Dendritic cell treated with granulocyte-macrophage colony-stimulating factor and Interleukin-4, amounts not matched to agents 40 ng/mL and 50 ng/mL, for 4 days (primary cell): ENCODE data around the gene MYLK.

Experiments used
- H3K27ac Mint-ChIP-seq: one replicate; pipeline ENCODE4 v1.8.0; 2022; ENCODE audit warnings: mild to moderate bottlenecking, mixed read lengths
- H3K27me3 Mint-ChIP-seq: one replicate; pipeline ENCODE4 v1.8.0; 2022; ENCODE audit warnings: mild to moderate bottlenecking, mixed read lengths
- H3K36me3 Mint-ChIP-seq: one replicate; pipeline ENCODE4 v1.8.0; 2022; ENCODE audit warnings: low read depth, mixed read lengths
- H3K4me1 Mint-ChIP-seq: one replicate; pipeline ENCODE4 v1.8.0; 2022; ENCODE audit warnings: low read depth, mixed read lengths
- H3K4me3 Mint-ChIP-seq: one replicate; pipeline ENCODE4 v1.8.0; 2022; ENCODE audit warnings: mild to moderate bottlenecking, moderate library complexity, mixed read lengths
- H3K9me3 Mint-ChIP-seq: one replicate; pipeline ENCODE4 v1.8.0; 2022; ENCODE audit warnings: mixed read lengths
- intact Hi-C: fragments of 100-400 bp; cut with micrococcal nuclease; formaldehyde crosslinking; loops from one replicate; pipeline ENCODE4 v1.15.0; 2022

MYLK gene

DNA sequence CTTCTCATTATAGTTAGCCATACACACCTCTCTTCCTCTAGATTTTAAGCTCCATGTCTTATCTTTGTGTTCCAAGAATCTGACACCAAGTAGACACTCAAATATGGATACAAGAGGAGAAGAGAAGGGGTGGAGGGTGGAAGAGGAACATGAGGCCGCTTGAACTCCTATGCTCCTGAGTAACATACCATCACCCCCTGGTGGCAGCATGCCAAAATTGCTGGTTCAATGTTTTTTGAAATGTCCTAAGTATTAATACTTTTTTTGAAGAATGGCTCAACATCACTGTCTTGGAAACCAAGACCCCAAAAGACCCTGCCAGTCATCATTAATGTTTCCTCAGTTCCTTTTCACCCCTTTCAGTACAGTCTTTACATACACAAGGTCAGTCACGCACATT, 227.4 kb downstream of the MYLK start:
- H3K4me3 Mint-ChIP-seq: no peak overlapping the region
- peaks cover 8% of the 10 kb centered on the region for H3K27me3 Mint-ChIP-seq
- H3K9me3 Mint-ChIP-seq: peaks cover 7% of the 10 kb centered on the region
- H3K36me3 Mint-ChIP-seq: no peaks in the 10 kb centered on the region
- H3K4me1 Mint-ChIP-seq: peaks cover 28% of the 10 kb centered on the region
- no peak overlapping the region for H3K27ac Mint-ChIP-seq
- intact Hi-C loops: no loop called here

DNA sequence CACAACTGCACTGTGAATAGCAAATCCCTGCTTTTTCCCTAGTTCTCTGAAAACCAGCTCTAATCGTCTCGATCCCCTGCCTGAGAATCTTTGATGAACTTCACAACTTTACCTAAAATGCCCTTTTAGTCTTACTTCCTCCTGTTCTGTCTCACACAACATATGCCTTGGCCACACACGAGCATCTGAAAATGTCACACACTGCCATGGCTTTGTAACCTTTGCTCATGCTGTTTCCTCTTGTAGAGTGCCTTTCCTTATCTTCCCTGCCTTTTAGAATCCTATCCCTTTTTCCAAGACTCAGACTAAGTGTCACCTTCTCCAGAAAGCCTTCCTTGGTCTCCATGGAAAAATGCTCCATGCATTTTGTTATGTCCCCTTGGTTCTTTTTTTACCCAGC, 227.9 kb downstream of the MYLK start:
- H3K27me3 Mint-ChIP-seq: peaks cover 5% of the 10 kb centered on the region
- H3K9me3 Mint-ChIP-seq: peaks cover 7% of the 10 kb centered on the region
- no peak overlapping the region for H3K27ac Mint-ChIP-seq
- intact Hi-C loops: no loop called here
- peaks cover 28% of the 10 kb centered on the region for H3K4me1 Mint-ChIP-seq
- H3K36me3 Mint-ChIP-seq: no peaks in the 10 kb centered on the region
- H3K4me3 Mint-ChIP-seq: no peak overlapping the region

DNA sequence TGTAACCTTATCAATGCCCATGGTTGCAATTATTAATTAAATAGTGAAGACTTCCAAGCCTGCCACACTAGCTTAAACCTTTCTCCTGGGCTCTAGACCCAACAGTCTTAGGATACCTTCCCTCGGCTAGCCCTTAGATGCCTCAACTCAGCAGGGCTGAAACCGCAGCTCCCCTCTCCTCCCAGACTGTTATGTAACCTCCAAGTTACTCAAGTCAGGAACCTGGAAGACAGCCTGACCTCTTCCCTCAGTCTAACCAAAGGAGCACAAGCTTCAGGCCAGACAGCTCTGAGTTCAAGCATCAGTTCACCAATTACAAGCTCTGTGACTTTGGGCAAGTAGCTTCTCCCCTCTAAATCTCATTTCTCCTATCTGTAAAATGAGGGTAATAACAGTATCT, 228.7 kb downstream of the MYLK start:
- peaks cover 2% of the 10 kb centered on the region for H3K27me3 Mint-ChIP-seq
- peaks cover 7% of the 10 kb centered on the region for H3K9me3 Mint-ChIP-seq
- H3K4me3 Mint-ChIP-seq: no peak overlapping the region
- no peaks in the 10 kb centered on the region for H3K36me3 Mint-ChIP-seq
- intact Hi-C loops: no loop called here
- no peak overlapping the region for H3K27ac Mint-ChIP-seq
- H3K4me1 Mint-ChIP-seq: peaks cover 28% of the 10 kb centered on the region

DNA sequence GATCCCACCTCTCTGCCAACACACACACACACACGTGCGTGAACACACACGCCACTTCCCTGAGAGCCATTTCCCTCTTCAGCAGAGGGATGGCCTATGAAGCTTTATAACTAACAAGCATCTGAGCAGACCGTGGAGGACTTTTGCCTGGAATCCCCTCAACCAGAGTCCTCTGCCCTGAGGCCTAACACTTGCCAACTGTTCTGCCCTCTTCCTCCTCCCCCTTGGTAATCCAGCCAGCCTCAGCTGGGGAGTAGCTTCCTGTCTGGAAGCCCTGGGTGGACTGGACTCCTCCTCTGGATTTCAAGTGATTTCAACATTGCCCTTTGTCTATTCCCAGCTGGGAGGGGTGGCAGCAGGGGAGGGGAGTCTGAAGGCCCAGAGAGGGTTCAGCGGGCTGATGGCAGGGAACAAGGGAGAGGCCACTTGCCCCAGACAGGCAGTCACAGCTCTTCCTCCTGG, 230.9 kb downstream of the MYLK start:
- Mint-ChIP-seq H3K27ac (no peak overlapping the region), H3K9me3 (peaks cover 7% of the 10 kb centered on the region), H3K4me1 (peaks cover 28% of the 10 kb centered on the region), H3K4me3 (no peak overlapping the region), H3K27me3 (peaks cover 5% of the 10 kb centered on the region), H3K36me3 (no peaks in the 10 kb centered on the region)
- intact Hi-C loops: loop anchor here (2.0 kb wide), 1 partner anchor 50 kb away; no protein-coding TSS in a partner anchor

DNA sequence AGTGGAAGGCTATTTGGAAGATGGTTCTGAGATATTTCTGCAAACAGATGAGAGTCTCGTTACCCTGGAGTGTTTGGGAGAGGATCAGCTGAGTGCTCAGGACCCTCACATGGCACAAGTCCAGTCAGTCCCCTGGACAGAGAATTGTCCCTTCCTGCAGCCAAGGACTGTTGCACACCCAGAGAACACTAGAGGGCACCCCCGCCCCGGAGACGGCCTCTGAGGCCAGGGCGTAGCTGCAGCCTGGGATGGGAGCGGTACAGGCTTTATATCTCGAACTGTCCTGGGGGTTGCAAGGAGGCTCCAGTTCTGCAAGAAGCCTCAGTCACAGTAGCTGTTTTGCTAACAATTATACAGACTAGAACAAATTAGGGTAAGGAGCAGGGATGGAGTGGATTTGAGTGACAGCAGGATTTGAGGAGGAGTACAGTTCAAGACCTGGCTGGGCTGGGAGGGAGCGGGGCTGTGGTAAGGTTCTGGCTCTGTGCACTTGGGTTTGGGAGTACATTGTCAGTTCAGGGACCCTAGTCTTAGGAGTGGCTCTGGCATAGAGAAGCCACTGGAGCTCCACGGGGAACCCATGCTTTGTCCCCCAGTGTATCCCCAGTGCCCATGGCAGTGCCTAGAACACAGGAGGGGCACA, 231.7 kb downstream of the MYLK start:
- intact Hi-C loops: loop anchor here (1.0 to 2.0 kb wide), 2 partner anchors 50 to 71 kb away; no protein-coding TSS in a partner anchor
- Mint-ChIP-seq H3K4me1 (peaks cover 28% of the 10 kb centered on the region), H3K27me3 (peaks cover 5% of the 10 kb centered on the region), H3K27ac (no peak overlapping the region), H3K9me3 (peaks cover 7% of the 10 kb centered on the region), H3K36me3 (no peaks in the 10 kb centered on the region), H3K4me3 (no peak overlapping the region)

DNA sequence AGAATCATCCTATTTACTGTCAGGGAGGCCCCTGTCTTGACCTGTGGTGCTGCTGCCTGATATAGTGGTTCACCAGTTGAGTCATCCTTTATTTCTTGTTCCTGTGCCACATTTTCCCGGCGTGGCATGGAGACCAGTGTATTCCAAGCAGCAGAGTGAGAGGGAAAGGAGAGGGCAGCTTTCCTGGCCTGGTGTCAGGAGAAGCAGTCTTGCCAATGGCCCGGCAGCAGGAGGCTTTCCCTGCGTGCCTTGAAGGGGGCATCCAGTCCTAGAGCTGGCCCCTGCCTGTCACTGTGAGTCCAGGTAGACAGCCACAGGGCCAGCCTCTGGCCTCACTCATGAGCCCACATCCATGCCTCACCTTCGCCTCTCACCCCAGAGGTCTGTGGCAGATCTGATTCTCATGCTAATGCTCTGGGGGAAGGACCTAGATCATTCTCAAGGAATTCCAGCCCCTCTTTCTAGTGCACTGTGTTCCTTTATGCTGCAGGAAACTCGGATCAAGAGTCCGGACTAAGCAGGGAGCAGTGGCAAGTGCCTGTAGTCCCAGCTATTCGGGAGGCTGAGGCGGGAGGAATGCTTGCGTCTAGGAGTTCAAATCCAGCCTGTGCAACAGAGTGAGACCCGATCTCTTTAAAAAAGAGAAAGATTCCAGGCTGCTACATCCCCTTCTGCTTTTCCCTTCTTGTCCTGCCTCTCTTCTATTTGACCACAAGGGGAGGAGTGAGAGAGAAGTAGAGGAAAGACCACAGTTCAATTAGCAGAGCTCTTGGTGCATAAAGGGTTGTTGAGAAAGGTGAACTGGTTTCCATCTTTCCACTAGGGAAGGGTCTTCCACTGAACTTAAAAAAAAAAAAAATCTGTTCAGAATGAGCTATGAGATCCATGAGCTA, 232.4 kb downstream of the MYLK start:
- Mint-ChIP-seq H3K9me3 (peaks cover 2% of the 10 kb centered on the region), H3K4me1 (peaks cover 28% of the 10 kb centered on the region), H3K27ac (no peak overlapping the region), H3K36me3 (no peaks in the 10 kb centered on the region), H3K27me3 (peaks cover 5% of the 10 kb centered on the region), H3K4me3 (no peak overlapping the region)
- intact Hi-C loops: loop anchor here (1.0 to 2.0 kb wide), 2 partner anchors 51 to 72 kb away; no protein-coding TSS in a partner anchor

DNA sequence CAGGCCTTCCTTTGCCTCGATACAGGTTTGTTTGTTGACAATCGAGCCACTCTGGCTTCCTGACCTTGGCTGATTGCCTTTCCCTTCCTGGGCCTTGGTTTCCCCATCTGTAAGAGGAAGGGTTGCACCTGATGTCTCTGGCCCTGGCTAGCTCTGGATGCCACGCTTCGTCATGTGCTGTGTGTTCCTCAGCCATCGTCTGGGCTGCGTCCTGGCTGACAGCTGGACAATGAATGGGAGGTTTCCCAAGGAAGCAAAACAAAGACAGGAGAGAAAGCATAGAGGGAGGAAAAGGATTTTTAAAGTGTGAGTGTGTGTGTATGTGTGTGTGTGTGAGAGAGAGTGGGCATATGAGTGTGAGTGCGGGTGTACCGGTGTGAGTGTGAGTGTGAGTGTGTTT, 234.0 kb downstream of the MYLK start:
- Mint-ChIP-seq H3K27me3 (peaks cover 7% of the 10 kb centered on the region), H3K4me3 (no peak overlapping the region), H3K9me3 (no peaks in the 10 kb centered on the region), H3K36me3 (no peaks in the 10 kb centered on the region), H3K27ac (no peak overlapping the region), H3K4me1 (peaks cover 18% of the 10 kb centered on the region)
- intact Hi-C loops: no loop called here

DNA sequence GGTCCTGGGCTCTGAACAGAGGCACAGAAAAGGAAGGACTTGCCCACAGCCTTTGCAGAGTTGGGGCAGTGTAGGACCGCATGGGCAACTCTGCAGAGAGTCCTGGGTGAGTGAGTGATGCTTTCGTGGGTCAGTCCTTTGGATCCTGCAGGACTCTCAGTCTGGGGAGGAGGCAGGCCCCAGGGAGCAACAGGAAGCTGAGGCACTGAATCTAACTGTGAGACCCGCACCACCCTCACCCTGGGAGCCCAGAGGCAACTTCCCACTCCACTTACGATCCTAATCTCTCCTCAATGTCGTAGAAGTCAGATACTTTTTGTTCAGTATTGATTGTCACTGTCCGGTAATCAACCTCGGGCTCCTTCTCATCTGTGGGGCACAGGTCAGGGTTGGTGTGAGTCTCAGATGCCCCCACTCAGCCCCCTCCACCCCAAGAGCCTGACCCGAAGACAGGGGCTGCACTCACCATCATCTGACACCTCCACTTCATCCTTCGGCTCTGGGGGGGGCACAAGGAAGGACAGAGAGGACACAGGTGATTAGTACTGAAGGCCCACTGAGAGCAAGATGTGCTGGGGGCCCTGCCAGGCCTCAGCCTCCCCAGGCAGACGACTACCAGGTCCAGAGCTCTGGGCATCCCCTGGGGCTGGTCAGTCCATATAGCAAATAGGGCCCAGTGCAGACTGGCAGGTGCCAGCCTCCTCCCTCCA, 235.3 kb downstream of the MYLK start:
- intact Hi-C loops: no loop called here
- no peak overlapping the region for H3K4me3 Mint-ChIP-seq
- H3K4me1 Mint-ChIP-seq: peaks cover 15% of the 10 kb centered on the region
- peaks cover 7% of the 10 kb centered on the region for H3K27me3 Mint-ChIP-seq
- no peaks in the 10 kb centered on the region for H3K9me3 Mint-ChIP-seq
- H3K36me3 Mint-ChIP-seq: no peaks in the 10 kb centered on the region
- H3K27ac Mint-ChIP-seq: no peak overlapping the region

DNA sequence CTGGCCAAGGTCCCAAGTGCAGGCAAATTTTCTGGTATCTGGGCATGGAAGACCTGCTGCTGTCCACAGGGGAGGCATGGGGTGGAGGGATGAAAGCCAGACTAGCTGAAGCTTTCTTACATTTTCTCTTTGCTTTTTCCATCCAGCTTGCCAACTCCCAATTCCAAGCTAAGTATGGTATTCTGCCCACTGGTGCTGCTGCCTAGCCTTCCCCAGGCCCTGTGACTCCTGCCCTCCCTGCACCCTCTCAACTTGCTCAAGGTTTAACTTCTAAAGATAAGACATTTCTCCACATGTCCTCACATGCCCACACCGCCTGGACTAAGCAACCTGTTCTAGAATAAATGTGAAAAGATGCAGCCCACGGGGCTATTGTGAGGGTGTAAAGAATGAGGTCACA, 239.8 kb downstream of the MYLK start:
- no peaks in the 10 kb centered on the region for H3K9me3 Mint-ChIP-seq
- no peak overlapping the region for H3K4me3 Mint-ChIP-seq
- peaks cover 4% of the 10 kb centered on the region for H3K27me3 Mint-ChIP-seq

DNA sequence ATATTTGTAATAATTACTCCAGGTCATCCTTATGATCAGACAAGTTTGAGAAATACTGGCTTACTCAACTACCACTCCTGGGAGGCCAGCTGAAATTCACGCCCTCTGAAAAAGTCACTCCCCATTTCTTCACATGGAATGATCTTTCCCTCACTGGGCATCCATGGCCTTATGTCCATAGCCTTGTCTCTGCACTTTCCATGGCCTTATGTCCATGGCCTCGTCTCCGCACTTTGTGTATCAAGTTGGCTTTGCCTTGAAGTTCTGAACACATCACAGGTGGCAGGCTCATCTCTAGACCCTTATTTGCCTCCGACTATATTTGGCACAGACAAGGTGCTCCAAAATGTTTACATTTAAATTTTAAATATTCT, 241.2 kb downstream of the MYLK start:
- Mint-ChIP-seq H3K36me3 (no peaks in the 10 kb centered on the region), H3K9me3 (no peaks in the 10 kb centered on the region), H3K4me1 (peaks cover 9% of the 10 kb centered on the region), H3K27me3 (peaks cover 10% of the 10 kb centered on the region), H3K27ac (no peak overlapping the region), H3K4me3 (no peak overlapping the region)
- intact Hi-C loops: no loop called here

More for the DNA sequence above, 239.8 kb downstream of the MYLK start:
- Mint-ChIP-seq H3K4me1 (peaks cover 9% of the 10 kb centered on the region), H3K27ac (no peak overlapping the region), H3K36me3 (no peaks in the 10 kb centered on the region)
- intact Hi-C loops: no loop called here

DNA sequence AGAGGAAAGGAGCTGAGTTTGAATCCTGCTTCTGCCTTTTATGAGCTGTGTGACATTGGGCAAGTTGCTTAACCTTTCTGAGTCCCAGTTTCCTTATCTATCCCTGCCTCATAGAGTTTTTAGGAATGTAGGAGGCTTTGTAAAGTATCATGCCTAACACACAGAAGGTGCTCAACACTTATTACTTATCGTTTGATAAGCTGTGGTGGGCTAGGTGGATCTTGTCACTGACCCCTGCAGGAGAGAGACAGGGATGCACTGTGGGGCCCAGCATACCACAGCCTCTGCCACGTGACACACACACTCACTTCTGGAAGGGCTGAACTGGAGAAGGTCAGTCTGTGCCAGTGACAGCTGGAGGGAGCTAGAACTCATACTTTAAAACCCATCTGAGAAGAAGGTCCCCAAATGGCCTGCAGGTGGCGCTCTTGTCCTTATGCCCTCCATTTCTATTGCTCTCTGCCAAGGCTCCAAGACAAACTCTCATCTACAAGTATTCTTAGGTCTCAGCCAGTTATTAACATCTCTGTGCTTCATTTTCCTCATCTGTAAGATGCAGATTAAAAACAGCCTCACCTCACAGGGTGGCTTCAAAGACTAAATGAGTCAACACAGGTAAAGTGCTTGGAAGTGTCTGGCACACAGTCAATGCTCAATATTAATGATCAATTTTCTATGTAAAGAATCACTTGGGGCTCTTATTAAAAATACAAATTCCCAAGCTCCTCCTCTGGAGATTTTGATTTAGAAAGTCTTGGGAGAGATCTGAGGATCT, 241.8 kb downstream of the MYLK start:
- Mint-ChIP-seq H3K4me1 (peaks cover 9% of the 10 kb centered on the region), H3K27me3 (peaks cover 10% of the 10 kb centered on the region), H3K4me3 (no peak overlapping the region), H3K36me3 (no peaks in the 10 kb centered on the region), H3K9me3 (no peaks in the 10 kb centered on the region), H3K27ac (no peak overlapping the region)
- intact Hi-C loops: no loop called here

DNA sequence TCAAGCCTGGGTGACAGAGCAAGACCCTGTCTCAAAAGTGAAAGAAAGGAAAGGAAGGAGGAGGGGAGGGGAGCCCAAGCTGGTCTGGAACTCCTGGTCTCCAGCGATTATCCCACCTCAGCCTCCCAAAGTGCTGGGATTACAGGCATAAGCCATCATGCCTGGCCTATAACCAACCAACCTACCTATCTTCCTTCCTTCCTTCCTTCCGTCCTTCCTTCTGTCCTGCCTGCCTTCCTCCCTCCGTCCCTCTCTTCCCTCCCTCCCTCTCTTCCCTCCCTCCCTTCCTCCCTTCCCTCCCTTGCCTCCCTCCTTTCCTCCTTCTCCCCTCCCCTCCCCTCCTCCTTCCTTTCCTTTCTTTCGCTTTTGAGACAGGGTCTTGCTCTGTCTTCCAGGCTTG, 242.6 kb downstream of the MYLK start:
- Mint-ChIP-seq H3K9me3 (no peaks in the 10 kb centered on the region), H3K4me3 (no peak overlapping the region), H3K36me3 (no peaks in the 10 kb centered on the region), H3K27me3 (peaks cover 9% of the 10 kb centered on the region), H3K27ac (no peak overlapping the region), H3K4me1 (peaks cover 9% of the 10 kb centered on the region)
- intact Hi-C loops: no loop called here

DNA sequence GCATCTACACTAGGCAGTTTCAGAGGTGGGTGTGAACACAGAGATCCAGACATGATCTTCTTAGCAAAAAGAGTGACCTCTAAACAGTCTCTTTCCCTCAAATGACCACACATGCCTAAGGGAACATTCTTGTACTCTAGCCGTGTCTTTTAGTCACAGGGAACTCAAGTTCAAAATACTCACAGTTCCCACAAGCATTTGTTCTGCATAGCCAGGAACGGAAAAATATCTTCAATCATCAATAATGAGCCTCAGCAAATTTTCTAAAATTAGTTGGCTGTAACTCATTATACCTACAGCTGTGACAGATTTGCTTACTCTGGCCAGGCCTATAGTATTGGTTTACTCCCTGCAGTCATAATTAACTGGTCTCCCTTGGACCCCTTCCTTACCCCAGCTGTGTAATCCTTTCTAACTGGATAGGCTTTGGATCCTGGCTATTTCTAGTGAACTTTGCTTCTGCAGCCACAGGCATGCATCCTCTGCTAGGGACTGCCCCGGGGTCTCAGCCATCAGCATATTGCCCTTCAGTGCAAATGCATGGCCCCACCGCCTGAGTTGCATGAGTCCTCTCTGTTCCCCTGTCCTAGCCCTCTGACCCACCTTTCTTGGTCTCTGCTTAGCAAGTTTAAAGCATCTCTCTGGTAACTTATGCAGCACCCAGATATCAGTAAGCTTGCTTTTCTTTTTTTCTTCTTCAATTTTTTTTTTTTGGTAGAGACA, 243.2 kb downstream of the MYLK start:
- intact Hi-C loops: no loop called here
- Mint-ChIP-seq H3K4me3 (no peak overlapping the region), H3K27me3 (peaks cover 7% of the 10 kb centered on the region), H3K36me3 (no peaks in the 10 kb centered on the region), H3K4me1 (peaks cover 9% of the 10 kb centered on the region), H3K9me3 (no peaks in the 10 kb centered on the region), H3K27ac (no peak overlapping the region)
